ENCODE results near the gene CIZ1.

Gene CIZ1

GRCh38 chr9:128208946-128209669 is 17.7 kb upstream of the CIZ1 start:
- H3K27ac ChIP-seq, result no peak overlapping the region
- no peak for TF ChIP-seq CTCF (conservative IDR thresholded peaks at IDR 0.05)
- TF ChIP-seq ZFX (IDR thresholded peaks at IDR 0.05), result no peak

- no peak for TF ChIP-seq CTCF (conservative IDR thresholded peaks at IDR 0.05)
- no peak for TF ChIP-seq ZFX (IDR thresholded peaks at IDR 0.05)
- H3K27ac ChIP-seq, result no peak overlapping the region
Measured at GRCh38 chr9:128208386-128208785, 17.0 kb upstream of the CIZ1 start.

- H3K27ac ChIP-seq, result no peak overlapping the region
- TF ChIP-seq ZFX (IDR thresholded peaks at IDR 0.05) (no peak), CTCF (conservative IDR thresholded peaks at IDR 0.05) (no peak)
Measured at GRCh38 chr9:128206916-128207910, 15.8 kb upstream of the CIZ1 start.

GRCh38 chr9:128206484-128206883 is 15.1 kb upstream of the CIZ1 start:
- H3K27ac ChIP-seq, result no peak overlapping the region
- TF ChIP-seq CTCF (conservative IDR thresholded peaks at IDR 0.05) (no peak), ZFX (IDR thresholded peaks at IDR 0.05) (no peak)

- H3K27ac ChIP-seq, result no peak overlapping the region
- TF ChIP-seq CTCF (conservative IDR thresholded peaks at IDR 0.05) (no peak), ZFX (IDR thresholded peaks at IDR 0.05) (no peak)
Measured at GRCh38 chr9:128205296-128205944, 14.0 kb upstream of the CIZ1 start.

- H3K27ac ChIP-seq, result no peak overlapping the region
- TF ChIP-seq ZFX (IDR thresholded peaks at IDR 0.05), result no peak
- TF ChIP-seq CTCF (conservative IDR thresholded peaks at IDR 0.05), result no peak
Measured at GRCh38 chr9:128204858-128205257, 13.5 kb upstream of the CIZ1 start.

Data from C4-2B (cell line).